ENCODE data around the gene ESR1. TPM values are rescaled to one million over a fixed set of nuclear protein-coding genes. Genes with fewer than 3 reads are reported as not detected.
A peak's percentile ranks its signal among the peaks of the same experiment; 100 is the strongest.

ESR1 gene
- total and polyA plus RNA-seq, 9 donors: 6.6 to 44.5 (median 18.5) TPM

- WGBS, 3 donors: 94 to 99% (median 98%) methylated on average over 4 of the region's 4 CpGs
- TF ChIP-seq POLR2A (IDR thresholded peaks at IDR 0.05) (no peak), EP300 (IDR thresholded peaks at IDR 0.05) (no peak), CTCF (IDR thresholded peaks at IDR 0.05) (no peak)
These were observed 248.0 kb downstream of the ESR1 start for GRCh38 chr6:152055517-152055916.

GRCh38 chr6:152057832-152058498, 250.5 kb downstream of the ESR1 start:
- Histone ChIP-seq H3K9me3 (no peaks in the 10 kb centered on the region), H3K4me1 (ENCODE audit: insufficient read depth) (peaks cover 8% of the 10 kb centered on the region), H3K27ac (no peak overlapping the region), H3K36me3 (no peaks in the 10 kb centered on the region), H3K4me3 (no peak overlapping the region), H3K27me3 (no peaks in the 10 kb centered on the region)
- intact Hi-C loops (cut with DNase I): no loop called here
- WGBS, 3 donors: 34 to 43% (median 36%) methylated on average over 6 of the region's 6 CpGs
- TF ChIP-seq POLR2A (IDR thresholded peaks at IDR 0.05) (no peak), EP300 (IDR thresholded peaks at IDR 0.05) (no peak), CTCF (IDR thresholded peaks at IDR 0.05) (no peak)
- no peak for DNase-seq

More at GRCh38 chr6:152055517-152055916, 248.0 kb downstream of the ESR1 start:
- intact Hi-C loops (cut with DNase I): no loop called here
- H3K4me3 ChIP-seq: no peak overlapping the region
- peaks cover 3% of the 10 kb centered on the region for H3K4me1 ChIP-seq (ENCODE audit: insufficient read depth)
- H3K27ac ChIP-seq: no peak overlapping the region
- DNase-seq: no peak
- H3K36me3 ChIP-seq: no peaks in the 10 kb centered on the region
- no peaks in the 10 kb centered on the region for H3K27me3 ChIP-seq
- no peaks in the 10 kb centered on the region for H3K9me3 ChIP-seq

GRCh38 chr6:152059909-152060308, 252.4 kb downstream of the ESR1 start:
- H3K9me3 ChIP-seq: no peaks in the 10 kb centered on the region
- no peaks in the 10 kb centered on the region for H3K36me3 ChIP-seq
- no peak overlapping the region for H3K27ac ChIP-seq
- H3K4me3 ChIP-seq: no peak overlapping the region
- H3K27me3 ChIP-seq: no peaks in the 10 kb centered on the region
- 59 to 80% (median 60%) methylated on average over 2 of the region's 2 CpGs for WGBS, 3 donors
- intact Hi-C loops (cut with DNase I): no loop called here
- TF ChIP-seq POLR2A (IDR thresholded peaks at IDR 0.05): no peak
- TF ChIP-seq EP300 (IDR thresholded peaks at IDR 0.05): no peak
- no peak for TF ChIP-seq CTCF (IDR thresholded peaks at IDR 0.05)
- no peak for DNase-seq
- peaks cover 11% of the 10 kb centered on the region for H3K4me1 ChIP-seq (ENCODE audit: insufficient read depth)

GRCh38 chr6:152062476-152062875, 255.0 kb downstream of the ESR1 start:
- Histone ChIP-seq H3K27ac (peak overlapping the region in 1 of 2 donors; percentile 63), H3K9me3 (no peaks in the 10 kb centered on the region), H3K27me3 (no peaks in the 10 kb centered on the region), H3K4me1 (ENCODE audit: insufficient read depth) (peaks cover 11% of the 10 kb centered on the region), H3K4me3 (no peak overlapping the region), H3K36me3 (no peaks in the 10 kb centered on the region)
- intact Hi-C loops (cut with DNase I): no loop called here
- TF ChIP-seq CTCF (IDR thresholded peaks at IDR 0.05) (no peak), POLR2A (IDR thresholded peaks at IDR 0.05) (no peak), EP300 (IDR thresholded peaks at IDR 0.05) (no peak)
- WGBS, 3 donors: 56 to 61% (median 57%) methylated on average over 5 of the region's 5 CpGs
- DNase-seq: no peak
